Calu3 (cell line): ENCODE measurements around the gene PKMYT1. TPM values are rescaled to one million over a fixed set of nuclear protein-coding genes. Genes with fewer than 3 reads are reported as not detected.

ENCODE experiments used
- BruUV-seq: library from RNA; stranded (reverse); fragments of 400-500 nt; replicated peaks from 2 replicates; lab custom pipeline; 2021; lab: Mats Ljungman, UMichigan
- CTCF ChIA-PET: fragments of 300-600 bp; sonication (Branson Sonifier 250); formaldehyde crosslinking; loops from one replicate; lab custom pipeline; 2022; ENCODE audit warnings: antibody characterized with exemption; lab: Charles Lee
- DNase-seq: peaks from one replicate; pipeline ENCODE4 v3.0.0; 2022
- H3K27ac Mint-ChIP-seq: one replicate; pipeline ENCODE4 v1.8.0; 2022; ENCODE audit warnings: mixed read lengths; ENCODE audit not compliant: unreplicated experiment
- H3K27me3 Mint-ChIP-seq: one replicate; pipeline ENCODE4 v1.8.0; 2022; ENCODE audit warnings: mixed read lengths; ENCODE audit not compliant: unreplicated experiment
- H3K36me3 Mint-ChIP-seq: one replicate; pipeline ENCODE4 v1.8.0; 2022; ENCODE audit warnings: mild to moderate bottlenecking, moderate library complexity, mixed read lengths; ENCODE audit not compliant: insufficient read depth, unreplicated experiment
- H3K4me1 Mint-ChIP-seq: one replicate; pipeline ENCODE4 v1.8.0; 2022; ENCODE audit warnings: mild to moderate bottlenecking, low read depth, mixed read lengths; ENCODE audit not compliant: unreplicated experiment
- H3K4me3 Mint-ChIP-seq: one replicate; pipeline ENCODE4 v1.8.0; 2022; ENCODE audit warnings: mild to moderate bottlenecking, low read depth, moderate library complexity, mixed read lengths; ENCODE audit not compliant: unreplicated experiment
- H3K9me3 Mint-ChIP-seq: one replicate; pipeline ENCODE4 v1.8.0; 2022; ENCODE audit warnings: low read depth, mixed read lengths; ENCODE audit not compliant: unreplicated experiment
- CTCF ChIP-seq: fragments of 200-600 bp; IDR thresholded peaks from one replicate; pipeline ENCODE4 v1.8.0; 2022; ENCODE audit warnings: antibody characterized with exemption; ENCODE audit not compliant: unreplicated experiment
- intact Hi-C: fragments of 100-400 bp; cut with micrococcal nuclease; formaldehyde crosslinking; loops from one replicate; pipeline ENCODE4 v1.10.0; 2022; ENCODE audit not compliant: unreplicated experiment
- total RNA-seq: library from RNA; stranded (reverse); gene quantifications from 2 replicates; pipeline ENCODE4 v1.2.3, GENCODE V29; 2022

PKMYT1 gene
- total RNA-seq, 1 experiment from 2014 or later = 107 TPM

- Mint-ChIP-seq H3K36me3 (peaks cover 92% of the 10 kb centered on the region), H3K9me3 (no peaks in the 10 kb centered on the region), H3K27ac (peak overlapping the region; percentile 76), H3K4me3 (peak overlapping the region; percentile 87), H3K4me1 (peaks cover 37% of the 10 kb centered on the region), H3K27me3 (no peaks in the 10 kb centered on the region)
- peak; percentile 52 for DNase-seq
- TSS peak; percentile 40 for BruUV-seq
- intact Hi-C loops = loop anchor here (1.0 kb wide), 1 partner anchor 13 kb away; the partner anchor contains the start of gene TNFRSF12A
- CTCF ChIA-PET = interaction anchor here (1.0 to 7.7 kb wide), 3 partner anchors 13 to 24 kb away, joined by 5 to 126 read pairs (median 5); partner anchors contain the start of genes CLDN6, HCFC1R1, THOC6 and TNFRSF12A
- TF ChIP-seq CTCF = no peak
Observed at GRCh38 chr16:3007059-3007956, 27.1 kb upstream of the PKMYT1 start.

GRCh38 chr16:3004781-3005284 is 24.6 kb upstream of the PKMYT1 start:
- peak overlapping the region; percentile 91 for H3K27ac Mint-ChIP-seq

DNA sequence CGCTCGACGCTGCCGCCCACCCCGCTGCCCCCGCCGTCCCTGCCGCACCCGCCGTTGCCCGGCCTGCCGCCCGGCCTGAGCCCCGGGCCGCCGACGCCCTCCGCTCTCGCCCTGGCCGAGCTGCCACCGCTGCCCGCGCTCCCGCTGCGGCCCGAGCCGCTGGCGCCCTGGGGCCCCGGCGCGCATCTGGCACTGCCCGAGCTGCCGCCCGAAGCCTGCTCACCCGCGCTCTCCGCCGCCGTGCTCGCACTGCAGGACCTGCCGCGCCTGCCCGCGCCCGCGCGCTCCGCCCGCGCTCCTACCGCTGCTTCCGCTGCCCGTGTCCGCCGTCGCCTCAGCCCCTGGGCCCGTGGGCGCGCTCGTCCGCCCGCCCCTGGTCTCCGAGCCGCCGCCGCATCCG is 24.1 kb upstream of the PKMYT1 start:
- CTCF ChIA-PET = interaction anchor here (0.5 to 7.7 kb wide), 9 partner anchors 8 to 146 kb away, joined by 3 to 126 read pairs (median 4); partner anchors contain the start of genes CLDN6, CLDN9, HCFC1R1 and THOC6
- Mint-ChIP-seq H3K27me3 (no peaks in the 10 kb centered on the region), H3K4me1 (peaks cover 42% of the 10 kb centered on the region), H3K9me3 (no peaks in the 10 kb centered on the region), H3K4me3 (peak overlapping the region; percentile 87), H3K36me3 (peaks cover 88% of the 10 kb centered on the region), H3K27ac (peak overlapping the region; percentile 91)
- peak; percentile 64 for DNase-seq
- no peak for TF ChIP-seq CTCF
- intact Hi-C loops = no loop called here
- no TSS peak for BruUV-seq

More at GRCh38 chr16:3004781-3005284, 24.6 kb upstream of the PKMYT1 start:
- Mint-ChIP-seq H3K36me3 (peaks cover 88% of the 10 kb centered on the region), H3K4me1 (peaks cover 42% of the 10 kb centered on the region), H3K27me3 (no peaks in the 10 kb centered on the region), H3K4me3 (peak overlapping the region; percentile 87), H3K9me3 (no peaks in the 10 kb centered on the region)
- no peak for TF ChIP-seq CTCF
- CTCF ChIA-PET = interaction anchor here (1.2 to 7.7 kb wide), 4 partner anchors 17 to 54 kb away, joined by 4 to 126 read pairs (median 10); partner anchors contain the start of genes CLDN6, HCFC1R1, THOC6 and TNFRSF12A
- BruUV-seq = TSS peak; percentile 28
- intact Hi-C loops = no loop called here
- DNase-seq = peak; percentile 76

DNA sequence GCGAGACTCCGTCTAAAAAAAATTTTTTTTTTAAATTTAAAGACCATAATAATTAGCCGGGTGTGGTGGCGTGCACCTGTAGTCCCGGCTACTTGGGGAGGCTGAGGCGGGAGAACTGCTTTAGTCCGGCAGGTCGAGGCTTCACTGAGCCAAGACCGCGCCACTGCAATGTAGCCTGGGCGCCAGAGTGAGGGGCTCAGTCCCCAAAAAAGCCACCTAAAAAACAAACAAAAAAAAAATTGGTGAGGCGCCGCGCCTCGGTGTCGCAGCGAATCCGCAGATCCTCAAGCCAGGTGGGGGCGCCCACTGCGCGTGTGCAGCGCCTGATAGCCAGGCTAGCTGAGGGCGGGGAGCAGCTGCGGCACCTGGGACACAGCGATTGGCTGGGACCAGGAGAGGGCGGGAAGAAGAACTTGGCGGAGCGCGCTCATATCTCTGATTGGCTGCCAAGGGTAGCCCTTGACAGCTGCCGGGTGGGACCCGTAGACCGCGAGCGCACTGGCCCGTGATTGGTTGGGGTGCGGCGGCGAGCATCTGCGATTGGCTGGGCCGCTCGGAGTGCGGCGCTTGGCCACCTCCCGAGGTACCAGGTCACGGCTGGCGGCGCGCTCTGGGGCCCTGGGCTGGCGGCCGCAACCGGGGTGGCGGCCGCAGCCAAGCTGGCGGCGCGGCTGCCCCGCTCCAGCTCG is 23.5 kb upstream of the PKMYT1 start:
- intact Hi-C loops = no loop called here
- peak overlapping the region; percentile 92 for H3K27ac Mint-ChIP-seq
- H3K27me3 Mint-ChIP-seq = no peaks in the 10 kb centered on the region
- no peaks in the 10 kb centered on the region for H3K9me3 Mint-ChIP-seq
- peak; percentile 41 for TF ChIP-seq CTCF
- CTCF ChIA-PET = interaction anchor here (0.5 to 7.7 kb wide), 9 partner anchors 9 to 147 kb away, joined by 3 to 126 read pairs (median 4); partner anchors contain the start of genes CLDN6, CLDN9, HCFC1R1 and THOC6
- peak overlapping the region; percentile 87 for H3K4me3 Mint-ChIP-seq
- H3K4me1 Mint-ChIP-seq = peaks cover 41% of the 10 kb centered on the region
- DNase-seq = peak; percentile 99
- BruUV-seq = no TSS peak
- H3K36me3 Mint-ChIP-seq = peaks cover 88% of the 10 kb centered on the region
